Erythroblast (primary cell): Measurements from ENCODE around the gene RNF34.

ENCODE experiments used
- GATA1 ChIP-seq: IDR thresholded peaks from 2 replicates; pipeline ENCODE4 v1.6.1; 2011; ENCODE audit warnings: low read depth, mild to moderate bottlenecking, control low read depth, low read length, moderate library complexity
- POLR2A ChIP-seq: IDR thresholded peaks from 2 replicates; pipeline ENCODE4 v1.6.1; 2011; ENCODE audit warnings: mild to moderate bottlenecking, low read length

DNA sequence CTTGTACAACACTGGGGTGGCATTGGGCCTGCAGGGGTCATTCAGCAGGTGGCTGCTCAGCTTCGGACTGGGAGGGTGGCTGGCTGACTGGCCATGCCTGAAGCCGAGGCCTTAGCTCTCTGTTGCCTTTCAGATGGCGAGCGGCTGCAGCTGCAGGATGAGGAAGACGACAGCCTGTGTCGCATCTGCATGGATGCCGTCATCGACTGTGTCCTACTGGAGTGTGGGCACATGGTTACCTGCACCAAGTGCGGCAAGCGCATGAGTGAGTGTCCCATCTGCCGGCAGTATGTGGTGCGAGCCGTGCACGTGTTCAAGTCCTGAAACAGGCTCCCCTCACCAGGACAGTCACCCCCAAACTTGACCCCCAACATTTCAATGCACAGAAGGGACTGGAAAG, 23.3 kb downstream of the RNF34 start:
- no peak for TF ChIP-seq POLR2A
- TF ChIP-seq GATA1 = no peak
